HepG2 (cell line): ENCODE measurements around the gene SYT1.

Experiments used
- BORCS8-MEF2B ChIP-seq: sonication (generic); formaldehyde crosslinking; IDR thresholded peaks from 2 replicates; pipeline ENCODE4 v1.8.0; 2022; ENCODE audit warnings: mild to moderate bottlenecking, missing genetic modification reagents
- HDAC2 ChIP-seq: sonication (generic); formaldehyde crosslinking; IDR thresholded peaks from 2 replicates; pipeline ENCODE4 v1.4.0; 2020; ENCODE audit warnings: missing genetic modification reagents
- POLR2A ChIP-seq, 2 experiments: IDR thresholded peaks; 2 replicates each; pipeline ENCODE4 v1.6.1; 2011; ENCODE audit warnings: low read depth in 2 of 2, low read length in 2 of 2, mild to moderate bottlenecking in 1 of 2, moderate library complexity in 1 of 2; ENCODE audit not compliant: insufficient read depth in 1 of 2
- SUZ12 ChIP-seq: fragments of 150-350 bp; IDR thresholded peaks from 2 replicates; pipeline ENCODE4 v1.6.1; 2014; ENCODE audit warnings: low read depth, low read length
- ZNF589 ChIP-seq: sonication (generic); formaldehyde crosslinking; conservative IDR thresholded peaks from 2 replicates; pipeline ENCODE4 v1.8.0; 2022; ENCODE audit warnings: mild to moderate bottlenecking, moderate library complexity, missing genetic modification reagents

DNA sequence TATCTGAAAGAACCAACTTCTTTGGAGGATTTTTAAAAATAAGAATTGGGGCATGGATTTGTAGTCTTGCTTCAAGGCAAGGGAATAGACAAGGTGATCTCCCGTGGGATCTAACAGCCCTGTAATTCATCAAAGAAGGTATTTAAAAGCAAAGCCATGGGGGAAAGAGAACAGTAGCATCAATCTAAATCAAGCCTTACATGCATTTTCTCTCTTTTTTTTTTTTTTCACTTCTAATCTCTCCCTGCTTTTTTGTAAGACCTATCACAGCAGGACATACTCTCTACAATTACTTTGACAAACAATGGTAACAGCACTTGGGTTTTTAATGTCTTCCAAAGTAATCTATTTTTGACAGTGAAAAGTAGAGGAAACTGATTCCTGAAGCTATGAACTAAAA lies 458.3 kb downstream of the SYT1 start:
- TF ChIP-seq POLR2A (IDR thresholded peaks at IDR 0.05; ENCODE audit: insufficient read depth in 1 of 2, low read depth in 2 of 2, low read length in 2 of 2) = no peak
- no peak for TF ChIP-seq SUZ12
- TF ChIP-seq BORCS8-MEF2B (CRISPR knock-in tag) = no peak
- TF ChIP-seq ZNF589 (CRISPR knock-in tag) = no peak
- no peak for TF ChIP-seq HDAC2 (CRISPR knock-in tag)
